PFSK-1 (cell line): Measurements from ENCODE around the gene KRTAP10-8.

Source experiments
- FOXP2 ChIP-seq: optimal IDR thresholded peaks from 2 replicates; pipeline ENCODE3; 2011; ENCODE audit warnings: borderline replicate concordance, control low read depth, inconsistent platforms; ENCODE audit not compliant: insufficient read depth; ENCODE audit errors: extremely low read length, extremely low read depth
- POLR2AphosphoS5 ChIP-seq: IDR thresholded peaks from 2 replicates; pipeline ENCODE4 v1.6.1; 2012; ENCODE audit warnings: low read depth, mild to moderate bottlenecking, control low read depth, low read length, moderate library complexity
- TF ChIP-seq, protein P1 (sequence below), 2 experiments: IDR thresholded peaks; 2 replicates each; pipeline versions ENCODE4 v1.6.1 to v1.8.0; 2011 to 2012; ENCODE audit warnings: low read depth in 2 of 2, low read length in 2 of 2, control low read depth in 1 of 2, inconsistent platforms in 1 of 2, mild to moderate bottlenecking in 1 of 2, moderate library complexity in 1 of 2; ENCODE audit not compliant: insufficient read depth in 1 of 2

- TF ChIP-seq POLR2AphosphoS5: no peak
- TF ChIP-seq FOXP2: no peak
- TF ChIP-seq, protein P1, sequence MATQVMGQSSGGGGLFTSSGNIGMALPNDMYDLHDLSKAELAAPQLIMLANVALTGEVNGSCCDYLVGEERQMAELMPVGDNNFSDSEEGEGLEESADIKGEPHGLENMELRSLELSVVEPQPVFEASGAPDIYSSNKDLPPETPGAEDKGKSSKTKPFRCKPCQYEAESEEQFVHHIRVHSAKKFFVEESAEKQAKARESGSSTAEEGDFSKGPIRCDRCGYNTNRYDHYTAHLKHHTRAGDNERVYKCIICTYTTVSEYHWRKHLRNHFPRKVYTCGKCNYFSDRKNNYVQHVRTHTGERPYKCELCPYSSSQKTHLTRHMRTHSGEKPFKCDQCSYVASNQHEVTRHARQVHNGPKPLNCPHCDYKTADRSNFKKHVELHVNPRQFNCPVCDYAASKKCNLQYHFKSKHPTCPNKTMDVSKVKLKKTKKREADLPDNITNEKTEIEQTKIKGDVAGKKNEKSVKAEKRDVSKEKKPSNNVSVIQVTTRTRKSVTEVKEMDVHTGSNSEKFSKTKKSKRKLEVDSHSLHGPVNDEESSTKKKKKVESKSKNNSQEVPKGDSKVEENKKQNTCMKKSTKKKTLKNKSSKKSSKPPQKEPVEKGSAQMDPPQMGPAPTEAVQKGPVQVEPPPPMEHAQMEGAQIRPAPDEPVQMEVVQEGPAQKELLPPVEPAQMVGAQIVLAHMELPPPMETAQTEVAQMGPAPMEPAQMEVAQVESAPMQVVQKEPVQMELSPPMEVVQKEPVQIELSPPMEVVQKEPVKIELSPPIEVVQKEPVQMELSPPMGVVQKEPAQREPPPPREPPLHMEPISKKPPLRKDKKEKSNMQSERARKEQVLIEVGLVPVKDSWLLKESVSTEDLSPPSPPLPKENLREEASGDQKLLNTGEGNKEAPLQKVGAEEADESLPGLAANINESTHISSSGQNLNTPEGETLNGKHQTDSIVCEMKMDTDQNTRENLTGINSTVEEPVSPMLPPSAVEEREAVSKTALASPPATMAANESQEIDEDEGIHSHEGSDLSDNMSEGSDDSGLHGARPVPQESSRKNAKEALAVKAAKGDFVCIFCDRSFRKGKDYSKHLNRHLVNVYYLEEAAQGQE (IDR thresholded peaks at IDR 0.05; ENCODE audit: insufficient read depth in 1 of 2, low read depth in 2 of 2, low read length in 2 of 2): no peak
Observed at GRCh38 chr21:44603911-44604310, 8.0 kb upstream of the KRTAP10-8 start.
